Nephron progenitor cell (in vitro differentiated cells): Measurements from ENCODE around the gene CFAP126.
"Not testable (repeated sequence)": the region's sequence is repeated elsewhere in the genome, so short reads cannot be mapped to it uniquely, and the experiment has no call there.

Experiments
- DNase-seq: peaks from one replicate; pipeline ENCODE4 v3.0.0; 2021
- H3K27ac Mint-ChIP-seq: 2 replicates; pipeline ENCODE4 v1.8.0; 2021; ENCODE audit warnings: mild to moderate bottlenecking, moderate library complexity, mixed read lengths
- H3K27me3 Mint-ChIP-seq: 2 replicates; pipeline ENCODE4 v1.8.0; 2021; ENCODE audit warnings: mild to moderate bottlenecking, low read depth, mixed read lengths; ENCODE audit not compliant: poor library complexity
- H3K36me3 Mint-ChIP-seq: 2 replicates; pipeline ENCODE4 v1.8.0; 2021; ENCODE audit warnings: low read depth, mixed read lengths
- H3K4me1 Mint-ChIP-seq: 2 replicates; pipeline ENCODE4 v1.8.0; 2021; ENCODE audit warnings: mixed read lengths
- H3K4me3 Mint-ChIP-seq: 2 replicates; pipeline ENCODE4 v1.8.0; 2021; ENCODE audit warnings: mild to moderate bottlenecking, moderate library complexity, mixed read lengths
- H3K9me3 Mint-ChIP-seq: 2 replicates; pipeline ENCODE4 v1.8.0; 2021; ENCODE audit warnings: mild to moderate bottlenecking, moderate library complexity, mixed read lengths
- TF ChIP-seq, protein P1 (sequence below): fragments of 200-600 bp; sonication (generic); IDR thresholded peaks from 2 replicates; pipeline ENCODE4 v1.5.0; 2021; ENCODE audit warnings: antibody characterized with exemption

CFAP126 gene

DNA sequence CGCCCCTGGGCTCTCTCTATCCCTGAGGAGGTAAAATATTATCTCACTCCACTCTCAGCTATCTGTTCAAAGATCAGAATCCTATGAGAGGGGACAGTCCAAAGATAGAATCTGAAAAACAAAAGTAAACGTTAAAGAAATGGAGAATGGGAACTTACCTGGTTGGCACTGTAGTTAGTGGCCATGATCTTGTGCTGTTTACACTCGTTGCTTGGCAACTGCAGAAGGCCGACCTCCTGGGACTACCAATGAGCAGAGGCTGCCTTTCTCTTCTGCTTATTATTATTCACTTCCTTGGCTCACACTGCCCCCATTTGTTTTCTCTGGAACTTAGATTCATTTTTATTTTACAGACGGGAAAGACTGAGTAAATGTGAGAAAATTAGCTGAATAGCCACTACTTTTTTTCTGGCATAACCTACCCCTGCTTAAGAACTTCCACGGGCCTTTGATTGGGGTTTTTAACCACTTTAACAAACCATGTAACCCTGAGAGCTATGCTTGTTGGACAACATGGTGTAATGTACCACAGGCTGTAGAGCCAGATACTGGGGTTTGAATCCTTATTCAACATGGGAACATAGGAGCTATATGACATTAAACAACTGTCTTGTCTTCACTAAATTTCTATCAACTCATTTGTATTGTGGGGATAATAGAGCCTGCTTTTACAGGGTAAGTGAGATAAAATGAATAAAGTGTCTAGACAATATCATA is at the start of gene CFAP126:
Gene CFAP126, minus strand, starts transcription at position 193 of the 717 bp plus-strand sequence. Its CDS starts 8 bp downstream, at position 185.
- Mint-ChIP-seq H3K36me3 (peaks cover 44% of the 10 kb centered on the region), H3K27ac (peak within 1 kb of the TSS; percentile 8), H3K4me1 (peaks cover 8% of the 10 kb centered on the region), H3K4me3 (no peak within 1 kb of the TSS), H3K9me3 (no peaks in the 10 kb centered on the region), H3K27me3 (peaks cover 3% of the 10 kb centered on the region)
- TF ChIP-seq, protein P1, sequence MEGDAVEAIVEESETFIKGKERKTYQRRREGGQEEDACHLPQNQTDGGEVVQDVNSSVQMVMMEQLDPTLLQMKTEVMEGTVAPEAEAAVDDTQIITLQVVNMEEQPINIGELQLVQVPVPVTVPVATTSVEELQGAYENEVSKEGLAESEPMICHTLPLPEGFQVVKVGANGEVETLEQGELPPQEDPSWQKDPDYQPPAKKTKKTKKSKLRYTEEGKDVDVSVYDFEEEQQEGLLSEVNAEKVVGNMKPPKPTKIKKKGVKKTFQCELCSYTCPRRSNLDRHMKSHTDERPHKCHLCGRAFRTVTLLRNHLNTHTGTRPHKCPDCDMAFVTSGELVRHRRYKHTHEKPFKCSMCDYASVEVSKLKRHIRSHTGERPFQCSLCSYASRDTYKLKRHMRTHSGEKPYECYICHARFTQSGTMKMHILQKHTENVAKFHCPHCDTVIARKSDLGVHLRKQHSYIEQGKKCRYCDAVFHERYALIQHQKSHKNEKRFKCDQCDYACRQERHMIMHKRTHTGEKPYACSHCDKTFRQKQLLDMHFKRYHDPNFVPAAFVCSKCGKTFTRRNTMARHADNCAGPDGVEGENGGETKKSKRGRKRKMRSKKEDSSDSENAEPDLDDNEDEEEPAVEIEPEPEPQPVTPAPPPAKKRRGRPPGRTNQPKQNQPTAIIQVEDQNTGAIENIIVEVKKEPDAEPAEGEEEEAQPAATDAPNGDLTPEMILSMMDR = no peak
- DNase-seq = peak; percentile 15

- peaks cover 27% of the 10 kb centered on the region for H3K27me3 Mint-ChIP-seq
- not testable (repeated sequence) for H3K4me3 Mint-ChIP-seq, DNase-seq, H3K27ac Mint-ChIP-seq
- peaks cover 22% of the 10 kb centered on the region for H3K4me1 Mint-ChIP-seq
- peaks cover 11% of the 10 kb centered on the region for H3K36me3 Mint-ChIP-seq
- peaks cover 14% of the 10 kb centered on the region for H3K9me3 Mint-ChIP-seq
These were observed 45.4 kb upstream of the CFAP126 start for GRCh38 chr1:161413050-161413449.

DNA sequence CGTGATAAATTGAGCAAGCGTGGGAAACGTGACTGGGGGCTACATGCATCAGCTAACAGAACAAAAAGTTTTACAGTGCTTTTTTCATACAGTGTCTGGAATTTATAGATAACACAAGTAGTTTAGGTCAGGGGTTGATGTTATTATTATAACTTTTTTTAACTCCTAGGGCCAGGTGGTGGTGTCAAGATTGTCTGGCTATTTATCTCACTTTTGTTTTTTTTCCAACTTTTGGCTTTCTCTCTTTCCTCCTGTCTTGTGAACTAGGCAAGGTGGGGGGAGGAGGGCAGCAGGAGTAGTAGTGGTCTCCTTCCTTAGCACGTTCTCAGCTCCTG is 42.9 kb upstream of the CFAP126 start:
- DNase-seq, H3K27ac Mint-ChIP-seq: not testable (repeated sequence)
- Mint-ChIP-seq H3K4me1 (peaks cover 31% of the 10 kb centered on the region), H3K27me3 (peaks cover 17% of the 10 kb centered on the region), H3K9me3 (peaks cover 14% of the 10 kb centered on the region), H3K36me3 (peaks cover 11% of the 10 kb centered on the region), H3K4me3 (peak overlapping the region; percentile 36)

DNA sequence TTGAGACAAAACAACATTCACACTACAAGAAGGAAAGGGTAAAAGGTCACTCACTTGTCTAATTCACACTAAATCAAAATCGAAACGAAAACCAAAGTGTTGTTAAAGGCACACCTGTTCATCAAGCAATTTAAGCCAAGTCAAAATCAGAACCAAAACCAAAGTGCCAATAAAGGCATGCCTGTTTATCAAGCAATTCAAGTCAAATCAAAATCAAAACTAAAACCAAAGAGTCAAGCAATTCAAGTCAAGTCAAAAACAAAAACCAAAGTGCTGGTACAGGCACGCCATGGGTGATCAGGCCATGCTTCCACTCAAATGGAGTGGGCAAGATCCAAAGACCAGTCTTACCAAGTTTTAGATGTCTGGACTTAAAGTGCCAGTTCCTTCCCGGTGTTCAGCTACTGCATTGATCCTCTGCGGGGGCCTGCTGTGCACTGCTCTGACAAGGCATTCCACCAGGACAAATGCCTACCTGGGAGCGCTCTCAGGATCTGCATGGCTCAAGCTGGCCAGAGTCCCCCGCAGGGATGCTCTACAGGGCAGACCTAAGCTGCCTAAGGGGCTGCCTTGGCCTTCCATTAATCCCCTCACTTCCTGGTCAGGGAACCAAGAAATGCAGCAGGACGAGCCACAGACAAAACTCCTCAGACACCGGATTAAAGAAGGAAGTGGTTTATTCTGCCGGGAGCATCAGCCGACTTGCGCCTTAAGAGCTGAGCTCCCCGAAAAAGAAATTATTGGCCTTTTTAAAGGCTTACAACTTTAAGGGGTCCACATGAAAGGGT is 42.4 kb upstream of the CFAP126 start:
- Mint-ChIP-seq H3K9me3 (peaks cover 14% of the 10 kb centered on the region), H3K36me3 (peaks cover 11% of the 10 kb centered on the region), H3K4me1 (peaks cover 31% of the 10 kb centered on the region), H3K4me3 (peak overlapping the region; percentile 36), H3K27me3 (peaks cover 21% of the 10 kb centered on the region)
- H3K27ac Mint-ChIP-seq, DNase-seq: not testable (repeated sequence)

DNA sequence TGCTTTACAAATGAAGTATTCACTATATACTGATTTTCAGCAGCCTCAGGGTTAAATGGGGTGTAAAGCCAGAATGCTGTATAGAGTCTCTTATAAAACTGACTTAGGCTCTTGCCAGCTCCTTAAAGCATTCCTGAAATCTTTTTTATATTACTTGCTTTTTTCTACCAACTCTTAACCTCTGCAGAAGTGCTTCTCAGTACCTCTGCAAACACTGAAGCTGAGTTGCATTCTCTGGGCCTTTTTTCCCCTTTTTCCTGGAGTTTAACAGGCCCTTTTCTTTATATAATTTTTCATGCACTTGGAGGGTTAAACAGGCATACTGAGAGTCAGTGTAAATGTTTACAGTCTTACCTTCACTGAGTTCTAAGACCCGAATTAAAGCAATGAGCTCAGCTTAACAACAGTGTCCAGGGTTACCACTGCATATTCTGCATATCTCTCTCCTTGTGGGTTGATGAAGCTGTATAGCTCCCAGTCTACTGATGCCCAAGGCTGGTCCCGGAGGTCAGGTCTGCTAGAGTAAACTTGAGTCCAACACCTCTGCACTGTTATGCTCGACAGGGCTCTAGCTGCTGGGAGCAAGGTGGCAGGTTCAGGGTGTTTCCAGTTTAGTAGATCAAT is 40.9 kb upstream of the CFAP126 start:
- Mint-ChIP-seq H3K27ac (no peak overlapping the region), H3K27me3 (peaks cover 25% of the 10 kb centered on the region), H3K4me3 (peak overlapping the region; percentile 33), H3K36me3 (peaks cover 11% of the 10 kb centered on the region), H3K4me1 (peaks cover 31% of the 10 kb centered on the region), H3K9me3 (peaks cover 24% of the 10 kb centered on the region)
- no peak for DNase-seq
- TF ChIP-seq, protein P1 = no peak

DNA sequence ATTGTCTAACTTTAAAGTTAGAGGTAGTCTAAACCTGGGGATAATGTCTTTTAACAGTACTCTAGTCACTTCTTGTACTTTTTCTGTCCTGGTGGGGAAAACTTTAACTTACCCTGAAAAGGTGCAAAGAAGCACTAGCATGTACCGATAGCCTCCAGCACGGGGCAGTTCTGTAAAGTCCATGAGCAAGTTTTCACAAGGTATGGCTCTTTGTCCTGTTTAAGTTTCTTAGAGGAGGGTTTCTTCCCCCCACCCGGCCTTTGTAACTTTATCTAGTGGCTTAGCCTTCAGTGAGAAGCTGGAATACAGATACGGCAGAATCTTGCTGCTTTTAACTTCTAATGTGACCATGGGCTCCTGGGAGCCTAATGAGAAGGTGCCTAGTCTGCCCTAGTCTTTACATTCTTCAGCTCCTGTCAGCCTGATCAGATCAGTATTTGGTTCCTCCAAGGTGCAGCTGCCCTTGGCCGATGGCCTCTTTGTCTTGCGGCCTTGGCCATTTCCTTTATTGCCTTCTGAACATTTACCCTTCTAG is 39.8 kb upstream of the CFAP126 start:
- peaks cover 31% of the 10 kb centered on the region for H3K27me3 Mint-ChIP-seq
- peaks cover 11% of the 10 kb centered on the region for H3K36me3 Mint-ChIP-seq
- H3K27ac Mint-ChIP-seq = no peak overlapping the region
- H3K4me1 Mint-ChIP-seq = peaks cover 31% of the 10 kb centered on the region
- H3K4me3 Mint-ChIP-seq = no peak overlapping the region
- H3K9me3 Mint-ChIP-seq = peaks cover 27% of the 10 kb centered on the region
- DNase-seq = no peak
- TF ChIP-seq, protein P1 = no peak

GRCh38 chr1:161406551-161406950 is 38.9 kb upstream of the CFAP126 start:
- not testable (repeated sequence) for DNase-seq, H3K4me3 Mint-ChIP-seq, H3K27ac Mint-ChIP-seq
- Mint-ChIP-seq H3K36me3 (peaks cover 11% of the 10 kb centered on the region), H3K4me1 (peaks cover 31% of the 10 kb centered on the region), H3K9me3 (peaks cover 27% of the 10 kb centered on the region), H3K27me3 (peaks cover 36% of the 10 kb centered on the region)
